ENCODE measurements around the gene TEX30. TPM values are rescaled to one million over a fixed set of nuclear protein-coding genes. Genes with fewer than 3 reads are reported as not detected.

Gene TEX30
- total and polyA plus RNA-seq, 2 of the 4 experiments (the other 2 are of a cell fraction), result 8.1 to 10.4 TPM

DNA sequence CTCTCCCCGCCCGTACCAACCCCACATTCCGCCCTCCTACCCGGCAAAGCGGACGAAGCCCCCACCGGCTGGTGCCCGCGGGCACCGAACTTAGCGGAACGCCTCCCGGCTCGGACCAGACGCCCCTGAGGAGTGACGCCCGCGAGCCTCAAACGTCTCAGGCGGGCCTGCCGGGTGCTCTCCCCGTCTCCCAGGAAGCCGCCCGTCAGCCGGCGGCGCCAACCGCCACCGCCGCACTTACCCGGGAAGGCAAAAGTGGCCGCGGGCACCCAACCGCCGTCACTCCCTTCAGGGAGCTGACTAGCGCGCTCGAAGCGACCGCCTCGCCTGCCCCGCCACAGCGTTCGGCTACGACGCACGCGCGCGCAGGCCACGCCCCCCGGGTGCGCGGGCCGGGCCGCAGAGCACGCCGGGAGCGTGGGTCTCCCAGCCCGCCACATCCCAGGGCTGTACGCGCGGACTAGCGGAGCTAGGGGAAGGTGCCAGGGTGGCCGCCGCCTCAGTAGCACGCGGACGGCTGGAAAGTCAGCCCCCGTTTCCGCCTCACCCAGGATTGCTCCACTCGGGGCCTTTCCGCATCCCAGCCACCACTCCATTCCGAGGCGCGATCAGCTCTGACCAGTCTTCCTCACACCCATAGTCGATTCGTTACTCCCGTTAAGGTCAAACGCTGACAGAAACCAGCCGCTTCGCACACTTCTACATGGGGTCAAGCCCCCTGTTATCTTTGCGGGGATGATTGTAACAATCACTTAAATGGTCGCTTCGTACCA lies at the start of gene TEX30 (continued):
- TF ChIP-seq NFE2L2 (IDR thresholded peaks at IDR 0.05; ENCODE audit: low read depth, low read length) (no peak), POLR2A (IDR thresholded peaks at IDR 0.05; ENCODE audit: low read depth, low read length) (peak; percentile 92), MXI1 (IDR thresholded peaks at IDR 0.05; ENCODE audit: borderline replicate concordance, low read depth, low read length) (peak; percentile 83)
- TF ChIP-seq, protein P1, sequence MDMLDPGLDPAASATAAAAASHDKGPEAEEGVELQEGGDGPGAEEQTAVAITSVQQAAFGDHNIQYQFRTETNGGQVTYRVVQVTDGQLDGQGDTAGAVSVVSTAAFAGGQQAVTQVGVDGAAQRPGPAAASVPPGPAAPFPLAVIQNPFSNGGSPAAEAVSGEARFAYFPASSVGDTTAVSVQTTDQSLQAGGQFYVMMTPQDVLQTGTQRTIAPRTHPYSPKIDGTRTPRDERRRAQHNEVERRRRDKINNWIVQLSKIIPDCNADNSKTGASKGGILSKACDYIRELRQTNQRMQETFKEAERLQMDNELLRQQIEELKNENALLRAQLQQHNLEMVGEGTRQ (IDR thresholded peaks at IDR 0.05; ENCODE audit: low read depth, low read length), result peak; percentile 13; the same call in 1 of the 2 replicates

DNA sequence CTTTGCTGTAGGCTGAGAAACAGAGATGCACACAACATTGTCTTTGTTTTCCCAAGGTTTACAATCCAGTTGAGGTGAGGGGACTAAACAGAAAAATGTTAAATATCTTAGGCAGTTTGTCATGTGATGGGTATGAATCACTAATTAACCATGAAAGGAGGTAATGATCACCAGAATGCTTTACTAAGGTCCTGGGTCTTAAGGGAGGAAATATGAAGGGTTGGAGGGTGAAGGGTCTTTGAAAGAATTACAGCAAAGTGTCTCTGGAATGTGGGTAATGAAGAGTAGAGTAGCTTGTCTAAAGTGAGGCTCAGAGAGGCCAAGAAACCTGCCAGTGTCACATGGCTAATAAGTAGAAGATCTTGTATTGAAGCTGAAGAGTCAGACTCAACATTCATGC lies 44.3 kb upstream of the TEX30 start:
- H4K91ac ChIP-seq (ENCODE audit: insufficient read depth, low read depth, low read length), result no peak overlapping the region
- H3K23ac ChIP-seq (ENCODE audit: low read depth, low read length), result peak overlapping the region; percentile 1; the same call in 1 of the 2 replicates
- no peak overlapping the region for H3K27ac ChIP-seq (ENCODE audit: insufficient read depth, low read length)
- H3K4me2 ChIP-seq (ENCODE audit: low read depth, low read length), result no peak overlapping the region
- peaks cover 12% of the 10 kb centered on the region for H3K36me3 ChIP-seq (ENCODE audit: control insufficient read depth, insufficient read depth, low read length)
- H2AK9ac ChIP-seq (replicated peaks; ENCODE audit: low read depth, low read length, poor library complexity), result no peak overlapping the region
- ChIA-PET CTCF (no interaction called here), POLR2A (ENCODE audit: unreplicated experiment) (no interaction called here)
- no peaks in the 10 kb centered on the region for H3K27me3 ChIP-seq (ENCODE audit: control insufficient read depth, insufficient read depth, low read length)
- TF ChIP-seq MXI1 (IDR thresholded peaks at IDR 0.05; ENCODE audit: borderline replicate concordance, low read depth, low read length), result no peak
- TF ChIP-seq, protein P2, sequence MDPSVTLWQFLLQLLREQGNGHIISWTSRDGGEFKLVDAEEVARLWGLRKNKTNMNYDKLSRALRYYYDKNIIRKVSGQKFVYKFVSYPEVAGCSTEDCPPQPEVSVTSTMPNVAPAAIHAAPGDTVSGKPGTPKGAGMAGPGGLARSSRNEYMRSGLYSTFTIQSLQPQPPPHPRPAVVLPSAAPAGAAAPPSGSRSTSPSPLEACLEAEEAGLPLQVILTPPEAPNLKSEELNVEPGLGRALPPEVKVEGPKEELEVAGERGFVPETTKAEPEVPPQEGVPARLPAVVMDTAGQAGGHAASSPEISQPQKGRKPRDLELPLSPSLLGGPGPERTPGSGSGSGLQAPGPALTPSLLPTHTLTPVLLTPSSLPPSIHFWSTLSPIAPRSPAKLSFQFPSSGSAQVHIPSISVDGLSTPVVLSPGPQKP (IDR thresholded peaks at IDR 0.05; ENCODE audit: borderline replicate concordance, low read depth, low read length), result no peak
- no peak for TF ChIP-seq NFE2L2 (IDR thresholded peaks at IDR 0.05; ENCODE audit: low read depth, low read length)
- TF ChIP-seq RCOR1 (IDR thresholded peaks at IDR 0.05; ENCODE audit: insufficient replicate concordance, low read length), result no peak
- no peak for TF ChIP-seq SMC3 (IDR thresholded peaks at IDR 0.05; ENCODE audit: low read depth, low read length)
- TF ChIP-seq BHLHE40 (IDR thresholded peaks at IDR 0.05; ENCODE audit: low read depth, low read length), result no peak
- TF ChIP-seq MAFK (IDR thresholded peaks at IDR 0.05; ENCODE audit: low read depth, low read length), result no peak
- TF ChIP-seq RAD21 (IDR thresholded peaks at IDR 0.05; ENCODE audit: low read length), result no peak
- TF ChIP-seq, protein P1 (IDR thresholded peaks at IDR 0.05; ENCODE audit: low read depth, low read length), result no peak
- no peak overlapping the region for H3K56ac ChIP-seq (ENCODE audit: extremely low read depth, insufficient read depth, low read length)
- H4K20me1 ChIP-seq (ENCODE audit: insufficient read depth, low read length), result no peaks in the 10 kb centered on the region
- H4K8ac ChIP-seq (ENCODE audit: low read depth in 2 of 2, low read length in 2 of 2), result no peak overlapping the region
- in situ Hi-C loops (cut with MboI; ENCODE audit: low sequenced_read_pairs), result no loop called here
- no peak overlapping the region for H3K4me3 ChIP-seq (ENCODE audit: insufficient read depth, low read depth, low read length)
- no peak overlapping the region for H2AFZ ChIP-seq (replicated peaks; ENCODE audit: low read length, poor library complexity)
- DNase-seq (no peak), ATAC-seq (ENCODE audit: low read depth) (peak; percentile 29)
- H2BK120ac ChIP-seq (ENCODE audit: low read depth, low read length), result no peak overlapping the region
- H2BK15ac ChIP-seq (ENCODE audit: low read depth, low read length), result no peak overlapping the region
- no peak overlapping the region for H3K18ac ChIP-seq (ENCODE audit: low read depth, low read length)
- H3K4ac ChIP-seq (ENCODE audit: low read depth, low read length), result no peak overlapping the region
- H2BK5ac ChIP-seq (ENCODE audit: low read depth, low read length, poor library complexity, severe bottlenecking), result no peak overlapping the region
- H3K14ac ChIP-seq (replicated peaks; ENCODE audit: low read depth, low read length), result no peak overlapping the region
- no TSS peak for BruUV-seq (replicated peaks)
- H2BK20ac ChIP-seq (ENCODE audit: low read depth, low read length), result no peak overlapping the region
- no peak overlapping the region; the same call in 1 of the 2 replicates for H4K5ac ChIP-seq (ENCODE audit: low read depth, low read length)
- no peaks in the 10 kb centered on the region for H3K9me3 ChIP-seq (ENCODE audit: control insufficient read depth, insufficient read depth, low read length)
- H3K4me1 ChIP-seq (ENCODE audit: control insufficient read depth, insufficient read depth, low read length), result peaks cover 2% of the 10 kb centered on the region; the same call in 1 of the 2 replicates
- H2AK5ac ChIP-seq (ENCODE audit: low read depth, low read length), result no peak overlapping the region
- dilution Hi-C loops (cut with HindIII; ENCODE audit: low sequenced_read_pairs, unreplicated experiment), result no loop called here
- H3K9me1 ChIP-seq (ENCODE audit: insufficient read depth, low read length), result peaks cover 5% of the 10 kb centered on the region; the same call in 1 of the 2 replicates
- H3K9ac ChIP-seq (ENCODE audit: low read depth, low read length), result no peak overlapping the region
- intact Hi-C loops (cut with micrococcal nuclease), result no loop called here
- peaks cover 17 to 28% of the 10 kb centered on the region in 2 experiments for H3K79me1 ChIP-seq (ENCODE audit: low read depth in 1 of 2, low read length in 2 of 2)
